ENCODE results near the gene FTO. TPM values are rescaled to one million over a fixed set of nuclear protein-coding genes. Genes with fewer than 3 reads are reported as not detected.
"Not testable (repeated sequence)": the region's sequence is repeated elsewhere in the genome, so short reads cannot be mapped to it uniquely, and the experiment has no call there.

FTO gene
- total and polyA plus RNA-seq, 5 donors from 2014 or later = 58.6 to 97.6 (median 93.4) TPM

DNA sequence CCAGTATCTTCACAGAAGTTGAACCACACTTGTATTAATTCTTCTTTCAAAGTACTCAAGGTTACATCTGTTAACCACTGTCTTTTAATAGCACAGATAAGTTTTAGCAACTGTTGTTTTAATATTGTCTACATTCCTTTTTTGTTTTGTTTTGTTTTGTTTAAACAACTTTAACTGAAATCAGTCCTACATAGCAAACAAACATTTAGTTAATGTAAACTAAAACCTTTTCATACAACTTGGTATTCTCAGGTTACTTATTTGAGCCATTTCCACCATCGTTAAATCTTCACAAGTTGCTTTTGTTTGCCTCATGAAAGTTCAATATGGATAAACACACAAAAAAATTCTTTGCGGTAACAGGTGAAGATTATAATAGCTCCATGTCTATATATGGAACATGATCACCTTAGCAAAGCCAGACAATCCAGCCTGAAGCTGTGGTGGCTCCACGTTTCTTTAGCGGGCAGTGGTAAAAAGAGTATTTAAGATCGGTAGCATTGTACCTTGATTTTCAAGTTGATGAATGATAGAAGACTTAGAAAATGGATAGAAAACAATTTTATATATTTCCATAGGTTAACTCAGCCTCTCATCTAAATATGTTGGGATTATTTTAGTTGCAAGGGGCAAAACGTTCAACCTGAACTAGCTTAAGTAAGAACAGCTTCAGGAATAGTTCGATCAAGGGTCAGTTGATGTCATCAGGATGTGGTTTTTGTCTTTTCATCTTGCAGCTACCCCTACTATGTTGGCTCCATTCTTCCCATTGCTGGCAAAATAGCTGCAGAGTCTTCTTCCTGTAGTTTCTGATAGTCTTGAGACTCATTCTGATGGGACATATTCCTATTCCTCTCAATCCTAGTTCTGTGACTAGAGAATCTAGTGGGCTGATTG, 182.8 kb downstream of the FTO start:
- H3K36me3 Mint-ChIP-seq = peaks cover 60% of the 10 kb centered on the region

DNA sequence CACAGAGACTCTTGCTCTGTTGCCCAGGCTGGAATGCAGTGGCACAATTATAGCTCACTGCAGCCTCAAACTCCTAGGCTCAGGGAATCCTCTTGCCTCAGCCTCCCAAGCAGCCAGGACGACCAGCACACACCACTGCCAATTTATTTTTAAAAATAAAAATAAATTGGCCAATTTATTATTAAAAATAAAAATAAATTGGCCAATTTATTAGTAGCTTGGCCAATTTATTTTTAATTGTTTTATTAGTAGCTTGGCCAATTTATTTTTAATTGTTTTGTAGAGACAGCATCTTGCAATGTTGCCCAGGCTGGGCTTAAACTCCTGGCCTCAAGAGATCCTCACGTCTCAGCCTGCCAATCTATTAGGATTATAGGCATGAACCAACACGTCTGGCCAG, 184.3 kb downstream of the FTO start:
- Mint-ChIP-seq H3K27me3 (no peaks in the 10 kb centered on the region), H3K36me3 (peaks cover 50% of the 10 kb centered on the region), H3K9me3 (peaks cover 0 to 6% (median 0%) of the 10 kb centered on the region in 7 donors), H3K4me3 (no peak overlapping the region), H3K4me1 (peaks cover 0 to 8% (median 6%) of the 10 kb centered on the region in 4 donors), H3K27ac (no peak overlapping the region)
- Histone ChIP-seq H3K27me3 (ENCODE audit: control insufficient read depth, insufficient read depth, low read length) (no peaks in the 10 kb centered on the region), H3K36me3 (ENCODE audit: control insufficient read depth, insufficient read depth, low read length) (peaks cover 25% of the 10 kb centered on the region), H3K4me3 (ENCODE audit: low read depth, low read length) (no peak overlapping the region), H3K9me3 (ENCODE audit: control insufficient read depth in 2 of 2, low read length in 2 of 2) (no peaks in the 10 kb centered on the region), H3K4me1 (ENCODE audit: control insufficient read depth, insufficient read depth, low read length, poor library complexity, severe bottlenecking) (no peaks in the 10 kb centered on the region), H3K27ac (ENCODE audit: insufficient read depth, low read length, poor library complexity, severe bottlenecking) (no peak overlapping the region)
- ATAC-seq (ENCODE audit: low read depth in 2 of 2) (no peak), DNase-seq (no peak)

More for the DNA sequence above, 182.8 kb downstream of the FTO start:
- Mint-ChIP-seq H3K4me1 (peaks cover 0 to 6% (median 4%) of the 10 kb centered on the region in 4 donors), H3K4me3 (no peak overlapping the region), H3K9me3 (peaks cover 0 to 6% (median 0%) of the 10 kb centered on the region in 7 donors), H3K27me3 (no peaks in the 10 kb centered on the region), H3K27ac (no peak overlapping the region)
- no peak overlapping the region for H3K4me3 ChIP-seq (ENCODE audit: low read depth, low read length)
- no peak overlapping the region for H3K27ac ChIP-seq (ENCODE audit: insufficient read depth, low read length, poor library complexity, severe bottlenecking)
- peaks cover 35% of the 10 kb centered on the region for H3K36me3 ChIP-seq (ENCODE audit: control insufficient read depth, insufficient read depth, low read length)
- H3K4me1 ChIP-seq (ENCODE audit: control insufficient read depth, insufficient read depth, low read length, poor library complexity, severe bottlenecking) = no peaks in the 10 kb centered on the region
- no peak for DNase-seq
- H3K27me3 ChIP-seq (ENCODE audit: control insufficient read depth, insufficient read depth, low read length) = no peaks in the 10 kb centered on the region
- no peak for ATAC-seq (ENCODE audit: low read depth in 2 of 2)
- no peaks in the 10 kb centered on the region for H3K9me3 ChIP-seq (ENCODE audit: control insufficient read depth in 2 of 2, low read length in 2 of 2)

DNA sequence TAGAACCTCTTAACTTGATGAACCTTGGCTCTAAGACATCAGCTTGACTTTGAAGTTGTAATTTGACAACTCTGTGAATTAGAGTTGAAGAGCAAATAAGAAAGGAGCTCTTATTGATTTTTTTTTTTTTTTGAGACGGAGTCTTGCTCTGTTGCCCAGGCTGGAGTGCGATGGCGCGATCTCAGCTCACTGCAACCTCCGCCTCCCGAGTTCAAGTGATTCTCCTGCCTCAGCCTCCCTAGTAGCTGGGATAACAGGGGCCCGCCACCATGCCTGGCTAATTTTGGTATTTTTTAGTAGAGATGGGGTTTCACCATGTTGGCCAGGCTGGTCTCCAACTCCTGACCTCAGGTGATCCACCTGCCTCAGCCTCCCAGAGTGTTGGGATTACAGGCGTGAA, 186.9 kb downstream of the FTO start:
- H3K27me3 Mint-ChIP-seq; H3K9me3 ChIP-seq (ENCODE audit: control insufficient read depth in 2 of 2, low read length in 2 of 2); H3K27ac ChIP-seq (ENCODE audit: insufficient read depth, low read length, poor library complexity, severe bottlenecking); ATAC-seq (ENCODE audit: low read depth in 2 of 2); H3K4me1 Mint-ChIP-seq; H3K27ac Mint-ChIP-seq; DNase-seq; H3K4me1 ChIP-seq (ENCODE audit: control insufficient read depth, insufficient read depth, low read length, poor library complexity, severe bottlenecking); H3K27me3 ChIP-seq (ENCODE audit: control insufficient read depth, insufficient read depth, low read length); H3K4me3 ChIP-seq (ENCODE audit: low read depth, low read length); H3K9me3 Mint-ChIP-seq; H3K4me3 Mint-ChIP-seq: not testable (repeated sequence)
- H3K36me3 Mint-ChIP-seq = peaks cover 26% of the 10 kb centered on the region
- peaks cover 21% of the 10 kb centered on the region for H3K36me3 ChIP-seq (ENCODE audit: control insufficient read depth, insufficient read depth, low read length)

DNA sequence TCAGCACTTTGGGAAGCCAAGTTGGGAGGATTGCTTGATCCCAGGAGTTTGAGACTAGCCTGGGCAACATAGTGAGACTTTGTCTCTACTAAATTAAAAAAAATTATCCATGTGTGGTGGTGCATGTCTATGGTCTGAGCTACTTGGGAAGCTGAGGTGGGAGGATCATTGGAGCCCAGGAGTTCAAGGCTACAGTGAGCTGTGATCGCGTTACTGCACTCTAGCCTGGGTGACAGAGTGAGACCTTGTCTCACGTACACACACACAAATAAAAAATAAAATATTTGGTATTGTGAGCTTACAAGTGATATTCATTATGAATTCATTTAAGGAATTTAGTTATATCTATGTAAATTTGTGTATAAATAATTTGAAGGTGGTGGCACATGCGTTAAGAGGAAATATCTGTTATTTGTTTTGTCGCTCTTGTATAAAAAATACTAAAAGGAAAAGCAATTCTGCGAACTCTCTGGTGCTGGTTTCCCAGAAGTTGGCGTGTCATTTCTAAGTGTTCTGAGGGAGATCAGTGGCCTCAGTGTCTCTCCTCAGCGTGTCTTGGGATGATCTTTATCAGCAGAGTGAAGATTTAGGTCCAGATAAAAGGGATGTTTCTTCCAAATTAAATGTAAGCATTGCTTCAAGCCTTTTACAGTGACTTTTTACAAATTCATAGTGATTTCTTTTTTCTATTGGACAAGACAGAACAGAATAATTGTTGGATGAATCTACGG, 187.6 kb downstream of the FTO start:
- Mint-ChIP-seq H3K4me1 (peaks cover 4 to 6% (median 5%) of the 10 kb centered on the region in 4 donors), H3K9me3 (peaks cover 0 to 6% (median 0%) of the 10 kb centered on the region in 7 donors), H3K27me3 (no peaks in the 10 kb centered on the region), H3K4me3 (no peak overlapping the region), H3K27ac (no peak overlapping the region), H3K36me3 (peaks cover 20% of the 10 kb centered on the region)
- DNase-seq = peak in 1 of 3 donors; percentile 80
- no peak for ATAC-seq (ENCODE audit: low read depth in 2 of 2)
- Histone ChIP-seq H3K27ac (ENCODE audit: insufficient read depth, low read length, poor library complexity, severe bottlenecking) (no peak overlapping the region), H3K4me1 (ENCODE audit: control insufficient read depth, insufficient read depth, low read length, poor library complexity, severe bottlenecking) (no peaks in the 10 kb centered on the region), H3K36me3 (ENCODE audit: control insufficient read depth, insufficient read depth, low read length) (peaks cover 18% of the 10 kb centered on the region), H3K9me3 (ENCODE audit: control insufficient read depth in 2 of 2, low read length in 2 of 2) (no peaks in the 10 kb centered on the region), H3K4me3 (ENCODE audit: low read depth, low read length) (no peak overlapping the region), H3K27me3 (ENCODE audit: control insufficient read depth, insufficient read depth, low read length) (no peaks in the 10 kb centered on the region)

DNA sequence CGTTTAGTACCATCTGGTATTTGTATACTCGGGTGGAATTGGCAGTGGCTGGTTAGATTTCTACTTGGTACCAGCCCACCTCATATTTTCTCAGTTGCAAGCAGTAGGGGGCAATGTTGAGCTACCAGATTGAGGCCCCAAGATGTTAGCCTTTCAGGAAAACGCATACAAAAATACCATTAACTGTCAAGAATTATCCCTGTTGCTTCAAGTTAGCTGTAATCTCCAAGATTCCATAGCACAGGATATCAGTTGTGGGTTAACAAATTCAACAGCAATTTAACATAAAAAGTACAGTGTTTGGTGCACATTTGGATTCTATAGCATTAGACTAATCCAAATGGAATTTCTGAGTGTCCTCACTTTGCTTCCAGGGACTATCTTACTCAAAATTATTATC, 188.2 kb downstream of the FTO start:
- Mint-ChIP-seq H3K4me3 (no peak overlapping the region), H3K27ac (no peak overlapping the region), H3K4me1 (peaks cover 4 to 6% (median 5%) of the 10 kb centered on the region in 4 donors), H3K36me3 (peaks cover 18% of the 10 kb centered on the region), H3K9me3 (no peaks in the 10 kb centered on the region), H3K27me3 (no peaks in the 10 kb centered on the region)
- Histone ChIP-seq H3K4me1 (ENCODE audit: control insufficient read depth, insufficient read depth, low read length, poor library complexity, severe bottlenecking) (no peaks in the 10 kb centered on the region), H3K27me3 (ENCODE audit: control insufficient read depth, insufficient read depth, low read length) (no peaks in the 10 kb centered on the region), H3K27ac (ENCODE audit: insufficient read depth, low read length, poor library complexity, severe bottlenecking) (no peak overlapping the region), H3K4me3 (ENCODE audit: low read depth, low read length) (no peak overlapping the region), H3K9me3 (ENCODE audit: control insufficient read depth in 2 of 2, low read length in 2 of 2) (no peaks in the 10 kb centered on the region), H3K36me3 (ENCODE audit: control insufficient read depth, insufficient read depth, low read length) (peaks cover 18% of the 10 kb centered on the region)
- ATAC-seq (ENCODE audit: low read depth in 2 of 2) = peak in 1 of 2 donors; percentile 37
- peak in 2 of 3 donors; percentile 28 to 81 for DNase-seq

DNA sequence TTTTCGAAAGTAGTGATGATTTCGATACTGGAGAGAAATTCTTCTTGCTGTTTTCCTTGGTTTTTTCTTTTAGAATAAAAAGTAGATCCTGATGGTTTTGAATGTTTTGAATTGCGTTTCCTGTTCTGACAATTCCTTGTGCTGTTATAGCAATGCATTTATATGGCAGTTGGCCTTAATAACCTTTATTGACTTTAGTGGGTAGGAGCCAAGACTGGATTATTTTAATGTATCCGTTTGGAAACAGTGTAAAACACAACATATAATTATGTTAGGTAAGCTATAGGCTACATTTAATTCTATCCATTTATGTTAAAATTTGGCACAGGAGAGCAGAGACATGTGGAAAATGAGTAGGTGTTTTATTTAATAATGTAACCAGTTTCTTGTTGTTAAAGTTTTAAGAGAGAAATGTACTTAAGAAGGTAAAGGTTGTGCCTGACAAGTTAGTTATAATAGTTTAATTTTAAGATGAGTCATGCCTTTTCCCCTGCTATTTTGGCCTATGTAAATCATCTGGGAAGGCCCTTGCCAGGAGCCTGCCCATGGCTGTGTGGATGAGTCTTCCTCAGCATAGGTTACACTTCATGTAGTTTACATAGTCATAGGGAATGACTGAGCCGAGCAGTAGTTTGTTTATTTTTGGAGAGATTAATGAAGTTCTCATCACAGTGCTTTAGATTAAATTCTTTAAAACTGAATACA, 189.9 kb downstream of the FTO start:
- Histone ChIP-seq H3K27ac (ENCODE audit: insufficient read depth, low read length, poor library complexity, severe bottlenecking) (no peak overlapping the region), H3K27me3 (ENCODE audit: control insufficient read depth, insufficient read depth, low read length) (no peaks in the 10 kb centered on the region), H3K9me3 (ENCODE audit: control insufficient read depth in 2 of 2, low read length in 2 of 2) (no peaks in the 10 kb centered on the region), H3K36me3 (ENCODE audit: control insufficient read depth, insufficient read depth, low read length) (peaks cover 13% of the 10 kb centered on the region), H3K4me1 (ENCODE audit: control insufficient read depth, insufficient read depth, low read length, poor library complexity, severe bottlenecking) (no peaks in the 10 kb centered on the region), H3K4me3 (ENCODE audit: low read depth, low read length) (no peak overlapping the region)
- no peak for DNase-seq
- Mint-ChIP-seq H3K27me3 (no peaks in the 10 kb centered on the region), H3K27ac (peak overlapping the region in 1 of 3 donors; percentile 22), H3K4me3 (no peak overlapping the region), H3K9me3 (no peaks in the 10 kb centered on the region), H3K4me1 (peaks cover 4 to 12% (median 7%) of the 10 kb centered on the region in 4 donors), H3K36me3 (peaks cover 20% of the 10 kb centered on the region)
- no peak for ATAC-seq (ENCODE audit: low read depth in 2 of 2)

DNA sequence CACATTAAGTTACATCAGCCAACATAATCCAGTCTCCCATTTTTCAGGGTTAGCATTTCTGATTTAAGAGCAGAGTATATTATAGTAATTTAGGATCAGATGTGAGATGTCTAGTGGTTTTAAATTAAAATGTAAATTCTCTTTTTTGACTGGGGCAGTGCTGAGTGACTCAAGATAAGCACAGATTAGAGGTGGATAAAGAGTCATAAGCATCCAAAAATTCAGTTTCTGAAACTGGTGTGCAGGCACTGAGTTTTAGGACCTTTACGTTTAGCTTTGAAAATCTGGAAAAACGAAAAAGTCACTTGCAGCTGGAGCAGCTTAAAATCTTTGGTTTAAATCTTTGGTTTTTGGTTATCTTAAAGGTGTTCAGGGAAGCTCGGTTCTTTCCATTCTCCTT, 190.7 kb downstream of the FTO start:
- Mint-ChIP-seq H3K9me3 (no peaks in the 10 kb centered on the region), H3K27ac (no peak overlapping the region), H3K4me3 (no peak overlapping the region), H3K36me3 (peaks cover 18% of the 10 kb centered on the region), H3K4me1 (peaks cover under 1 to 12% (median 6%) of the 10 kb centered on the region in 4 donors), H3K27me3 (no peaks in the 10 kb centered on the region)
- no peaks in the 10 kb centered on the region for H3K4me1 ChIP-seq (ENCODE audit: control insufficient read depth, insufficient read depth, low read length, poor library complexity, severe bottlenecking)
- H3K27me3 ChIP-seq (ENCODE audit: control insufficient read depth, insufficient read depth, low read length) = no peaks in the 10 kb centered on the region
- no peak for ATAC-seq (ENCODE audit: low read depth in 2 of 2)
- H3K9me3 ChIP-seq (ENCODE audit: control insufficient read depth in 2 of 2, low read length in 2 of 2) = no peaks in the 10 kb centered on the region
- peaks cover 6% of the 10 kb centered on the region for H3K36me3 ChIP-seq (ENCODE audit: control insufficient read depth, insufficient read depth, low read length)
- H3K27ac ChIP-seq (ENCODE audit: insufficient read depth, low read length, poor library complexity, severe bottlenecking) = no peak overlapping the region
- no peak for DNase-seq
- no peak overlapping the region for H3K4me3 ChIP-seq (ENCODE audit: low read depth, low read length)

Data from CD4-positive, CD25-positive, alpha-beta regulatory T cell (primary cell).